Progenitor cell of endocrine pancreas (in vitro differentiated cells): ENCODE results near the gene PRPF6. TPM values are rescaled to one million over a fixed set of nuclear protein-coding genes. Genes with fewer than 3 reads are reported as not detected.
A peak's percentile ranks its signal among the peaks of the same experiment; 100 is the strongest.

ENCODE experiments used
- DNase-seq: peaks from one replicate; pipeline ENCODE4 v3.0.0; 2021; ENCODE audit warnings: low spot score; ENCODE audit not compliant: unreplicated experiment
- H3K27ac Mint-ChIP-seq: 2 replicates; pipeline ENCODE4 v1.8.0; 2021; ENCODE audit warnings: mild to moderate bottlenecking, moderate library complexity, mixed read lengths
- H3K27me3 Mint-ChIP-seq: 2 replicates; pipeline ENCODE4 v1.8.0; 2021; ENCODE audit warnings: mixed read lengths
- H3K36me3 Mint-ChIP-seq: 2 replicates; pipeline ENCODE4 v1.8.0; 2022; ENCODE audit warnings: mixed read lengths; ENCODE audit not compliant: insufficient read depth
- H3K4me1 Mint-ChIP-seq: 2 replicates; pipeline ENCODE4 v1.8.0; 2021; ENCODE audit warnings: low read depth, mixed read lengths
- H3K4me3 Mint-ChIP-seq: 2 replicates; pipeline ENCODE4 v1.8.0; 2021; ENCODE audit warnings: low read depth, mild to moderate bottlenecking, moderate library complexity, mixed read lengths
- H3K9me3 Mint-ChIP-seq: 2 replicates; pipeline ENCODE4 v1.8.0; 2021; ENCODE audit warnings: low read depth, mixed read lengths
- total RNA-seq: library from RNA; stranded (reverse); gene quantifications from 2 replicates; pipeline ENCODE4 v1.2.1, GENCODE V29; 2021
- TF ChIP-seq, protein P1 (sequence below): fragments of 200-600 bp; sonication (generic); IDR thresholded peaks from one replicate; pipeline ENCODE4 v1.5.0; 2021; ENCODE audit warnings: antibody characterized with exemption, mild to moderate bottlenecking; ENCODE audit not compliant: unreplicated experiment

Gene PRPF6
- total RNA-seq, 1 donor from 2014 or later: 76.4 TPM

DNA sequence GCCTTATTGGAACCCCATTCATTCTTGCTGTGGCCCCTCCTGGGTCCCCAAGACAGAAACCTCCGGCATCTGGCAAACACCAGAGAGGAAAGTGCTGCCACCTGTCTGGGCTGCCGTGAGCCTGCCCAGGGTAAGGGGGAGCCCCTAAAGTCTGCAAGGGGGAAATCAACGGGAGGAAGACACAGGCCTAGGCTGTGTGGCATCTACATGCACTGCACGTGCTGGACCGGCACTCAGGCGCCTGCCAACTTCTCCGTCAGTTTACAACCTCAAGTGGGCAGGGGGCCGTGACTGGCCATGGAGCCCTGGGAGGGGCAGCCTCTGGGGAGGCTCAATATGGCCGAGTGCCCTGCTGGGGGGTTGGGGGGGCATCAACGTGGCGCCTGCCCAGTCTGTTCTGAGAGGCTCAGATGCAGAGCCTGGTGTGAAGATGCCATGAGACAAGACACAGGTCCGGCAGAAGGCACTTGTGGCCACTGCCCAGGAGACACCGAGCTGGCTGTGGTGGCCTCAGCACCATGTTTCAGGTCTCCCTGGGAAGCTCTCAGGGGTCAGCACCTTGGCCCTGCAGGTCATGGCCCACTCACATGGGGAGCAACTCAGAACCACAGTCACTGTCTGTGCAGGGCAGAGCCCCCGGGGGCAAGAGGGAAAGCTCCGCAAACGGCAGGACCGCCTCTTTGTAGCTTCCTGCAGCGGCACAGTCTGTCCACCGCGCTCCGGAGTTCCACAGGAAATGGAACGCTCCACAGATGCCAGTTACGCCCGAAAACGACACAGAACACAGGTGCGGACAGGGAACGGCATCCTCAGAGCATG, 33.1 kb upstream of the PRPF6 start:
- TF ChIP-seq, protein P1, sequence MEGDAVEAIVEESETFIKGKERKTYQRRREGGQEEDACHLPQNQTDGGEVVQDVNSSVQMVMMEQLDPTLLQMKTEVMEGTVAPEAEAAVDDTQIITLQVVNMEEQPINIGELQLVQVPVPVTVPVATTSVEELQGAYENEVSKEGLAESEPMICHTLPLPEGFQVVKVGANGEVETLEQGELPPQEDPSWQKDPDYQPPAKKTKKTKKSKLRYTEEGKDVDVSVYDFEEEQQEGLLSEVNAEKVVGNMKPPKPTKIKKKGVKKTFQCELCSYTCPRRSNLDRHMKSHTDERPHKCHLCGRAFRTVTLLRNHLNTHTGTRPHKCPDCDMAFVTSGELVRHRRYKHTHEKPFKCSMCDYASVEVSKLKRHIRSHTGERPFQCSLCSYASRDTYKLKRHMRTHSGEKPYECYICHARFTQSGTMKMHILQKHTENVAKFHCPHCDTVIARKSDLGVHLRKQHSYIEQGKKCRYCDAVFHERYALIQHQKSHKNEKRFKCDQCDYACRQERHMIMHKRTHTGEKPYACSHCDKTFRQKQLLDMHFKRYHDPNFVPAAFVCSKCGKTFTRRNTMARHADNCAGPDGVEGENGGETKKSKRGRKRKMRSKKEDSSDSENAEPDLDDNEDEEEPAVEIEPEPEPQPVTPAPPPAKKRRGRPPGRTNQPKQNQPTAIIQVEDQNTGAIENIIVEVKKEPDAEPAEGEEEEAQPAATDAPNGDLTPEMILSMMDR: no peak
- peaks cover 3% of the 10 kb centered on the region for H3K36me3 Mint-ChIP-seq
- H3K27me3 Mint-ChIP-seq: no peaks in the 10 kb centered on the region
- H3K9me3 Mint-ChIP-seq: no peaks in the 10 kb centered on the region
- H3K4me1 Mint-ChIP-seq: peaks cover 14% of the 10 kb centered on the region
- H3K27ac Mint-ChIP-seq: peak overlapping the region; percentile 89
- DNase-seq: no peak
- no peak overlapping the region for H3K4me3 Mint-ChIP-seq

DNA sequence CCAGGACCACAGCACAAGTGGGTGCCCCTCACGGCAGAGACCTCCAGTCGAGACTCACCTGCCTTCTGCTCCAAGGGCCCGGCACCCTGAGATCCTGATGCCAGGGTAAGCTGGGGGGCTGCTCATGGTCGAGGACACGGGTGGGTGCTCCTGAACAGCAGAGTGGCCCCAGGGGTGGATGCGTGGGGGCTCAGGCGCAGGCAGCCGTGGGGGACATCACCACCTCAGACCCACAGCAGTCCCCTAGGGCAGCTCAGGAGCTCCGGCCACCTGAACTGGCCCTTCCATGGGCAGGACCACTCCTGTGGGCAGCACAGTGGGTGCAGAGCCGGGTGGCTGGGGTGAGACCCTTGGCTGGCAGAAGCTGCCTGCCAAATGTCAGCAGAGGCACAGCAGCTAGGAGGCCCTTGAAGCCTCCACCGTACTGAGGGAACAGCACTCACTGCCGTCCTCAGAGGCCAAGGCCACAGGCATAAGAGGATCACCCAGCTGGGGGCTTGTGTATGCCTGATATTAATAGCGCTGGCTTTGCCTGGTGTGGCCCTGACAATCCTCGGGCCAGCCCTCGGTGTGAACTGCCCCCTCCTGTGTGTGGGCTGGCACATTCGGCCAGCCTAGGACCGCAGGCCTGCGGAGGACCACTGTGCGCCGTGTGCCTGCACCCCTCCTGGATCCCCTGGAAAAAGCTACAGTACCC, 30.1 kb upstream of the PRPF6 start:
- H3K4me1 Mint-ChIP-seq: peaks cover 29% of the 10 kb centered on the region
- H3K36me3 Mint-ChIP-seq: no peaks in the 10 kb centered on the region
- DNase-seq: no peak
- no peaks in the 10 kb centered on the region for H3K27me3 Mint-ChIP-seq
- H3K4me3 Mint-ChIP-seq: no peak overlapping the region
- no peak overlapping the region for H3K27ac Mint-ChIP-seq
- TF ChIP-seq, protein P1: no peak
- H3K9me3 Mint-ChIP-seq: no peaks in the 10 kb centered on the region

DNA sequence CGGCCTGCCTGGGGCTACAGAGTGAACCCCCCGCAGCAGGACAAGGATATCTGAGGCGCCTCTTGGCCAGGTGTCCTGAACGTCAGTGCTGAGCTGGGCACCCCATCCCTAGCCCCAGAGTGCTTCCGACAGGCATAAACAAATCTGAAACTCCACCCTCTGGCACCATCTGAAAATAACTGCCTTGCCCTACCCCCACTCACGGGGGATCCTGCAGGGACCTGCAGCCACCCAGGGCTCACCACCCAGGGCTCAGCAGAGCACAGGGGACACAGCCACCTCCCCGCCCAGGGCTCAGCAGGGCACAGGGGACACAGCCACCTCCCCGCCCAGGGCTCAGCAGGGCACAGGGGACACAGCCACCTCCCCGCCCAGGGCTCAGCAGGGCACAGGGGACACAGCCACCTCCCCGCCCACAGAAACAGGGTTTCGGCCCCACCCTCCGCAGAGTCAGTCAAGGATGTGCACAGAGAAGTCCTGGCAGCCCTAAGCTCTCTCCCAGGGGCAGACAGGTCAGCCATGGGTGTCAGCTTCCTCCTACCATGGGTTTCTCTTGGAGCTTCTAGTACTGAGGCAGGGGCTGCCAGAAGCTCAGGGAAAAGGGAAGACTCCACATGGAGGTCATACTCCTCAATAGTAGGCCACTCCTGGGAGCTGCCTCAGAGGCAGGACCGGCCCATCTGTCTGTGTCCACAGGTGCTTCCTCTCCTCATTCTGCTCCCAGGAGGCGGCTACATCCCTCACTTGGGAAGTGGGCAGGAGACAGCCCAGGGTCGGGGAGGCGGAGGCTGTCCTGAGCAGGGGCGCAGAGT, 29.3 kb upstream of the PRPF6 start:
- H3K4me1 Mint-ChIP-seq: peaks cover 29% of the 10 kb centered on the region
- no peak overlapping the region for H3K27ac Mint-ChIP-seq
- no peaks in the 10 kb centered on the region for H3K27me3 Mint-ChIP-seq
- no peaks in the 10 kb centered on the region for H3K9me3 Mint-ChIP-seq
- no peak for DNase-seq
- TF ChIP-seq, protein P1: no peak
- no peaks in the 10 kb centered on the region for H3K36me3 Mint-ChIP-seq
- H3K4me3 Mint-ChIP-seq: no peak overlapping the region

DNA sequence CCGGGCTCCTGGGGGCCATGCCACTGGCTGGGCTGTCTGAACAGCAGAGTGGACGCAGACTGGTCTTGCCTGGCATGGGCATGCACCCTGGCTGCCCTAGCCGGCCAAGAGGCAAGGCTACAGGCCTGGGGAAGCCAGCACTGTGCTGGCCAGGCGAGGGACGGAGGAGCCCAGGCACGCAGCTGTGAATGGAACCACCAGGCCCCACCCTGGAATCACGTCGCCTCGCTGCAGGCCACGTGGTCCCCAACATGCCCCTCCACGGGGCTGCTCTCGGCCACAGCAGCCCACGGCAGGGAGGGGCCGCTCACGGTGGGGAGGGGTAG, 28.8 kb upstream of the PRPF6 start:
- H3K4me3 Mint-ChIP-seq: no peak overlapping the region
- no peaks in the 10 kb centered on the region for H3K27me3 Mint-ChIP-seq
- H3K36me3 Mint-ChIP-seq: no peaks in the 10 kb centered on the region

More for the DNA sequence above, 28.8 kb upstream of the PRPF6 start:
- Mint-ChIP-seq H3K9me3 (no peaks in the 10 kb centered on the region), H3K27ac (no peak overlapping the region), H3K4me1 (peaks cover 29% of the 10 kb centered on the region)
- no peak for DNase-seq
- TF ChIP-seq, protein P1: no peak
